Measurements from ENCODE around the gene ZDHHC14.

Gene ZDHHC14

DNA sequence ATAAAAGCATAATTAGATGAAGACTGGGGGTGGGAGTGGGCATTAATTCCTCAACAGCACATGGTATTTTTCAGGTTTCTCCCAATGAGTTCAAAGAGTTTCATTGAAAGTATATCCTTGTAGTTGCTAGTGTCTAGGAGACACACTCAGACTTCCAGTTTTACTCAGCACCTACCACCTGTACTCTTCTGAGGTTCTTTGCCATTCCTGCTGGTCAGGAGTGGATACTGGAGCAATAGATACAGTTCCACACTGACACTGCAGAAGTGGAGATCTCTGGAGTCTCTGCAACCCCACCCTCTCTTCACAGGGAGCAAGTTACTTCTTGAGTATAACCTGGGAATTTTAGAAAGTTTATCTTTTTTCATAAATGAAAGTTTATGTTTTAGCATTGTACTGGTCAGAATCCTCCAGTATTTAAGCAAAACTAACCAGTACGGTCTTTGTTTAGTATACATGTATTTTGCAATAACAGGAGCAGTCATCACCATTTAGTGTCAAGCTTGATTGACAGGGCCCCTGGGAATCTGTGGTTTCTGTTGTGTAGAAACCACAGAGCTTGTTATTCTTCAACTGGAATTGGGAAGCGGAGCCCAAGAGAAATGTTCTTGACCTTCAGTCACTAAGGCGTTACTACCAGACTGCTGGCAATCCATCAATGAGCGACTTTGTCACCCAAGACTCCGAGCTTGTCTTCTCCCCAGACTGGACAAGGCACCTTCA, 148.1 kb downstream of the ZDHHC14 start:
- H3K4me3 ChIP-seq (ENCODE audit: low read depth, low read length), result no peak overlapping the region

DNA sequence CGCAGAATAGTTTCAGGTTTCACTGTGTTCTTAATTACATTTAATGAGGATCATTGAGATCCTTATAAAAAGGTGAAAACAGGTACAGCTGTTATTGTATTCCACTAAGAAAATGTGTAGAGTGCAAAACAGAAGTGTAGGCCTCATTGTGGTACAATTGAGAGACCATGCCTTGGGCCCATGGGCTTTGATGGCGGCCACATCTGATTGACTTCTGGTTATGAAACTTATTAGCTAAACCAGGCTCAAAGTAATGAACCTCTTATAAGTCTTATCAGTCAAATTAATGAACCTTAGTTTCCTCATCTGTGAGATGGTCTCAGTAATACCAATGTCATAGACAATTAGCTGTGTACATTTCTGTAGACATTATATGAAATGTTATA, 148.7 kb downstream of the ZDHHC14 start:
- no peak overlapping the region for H3K4me3 ChIP-seq (ENCODE audit: low read depth, low read length)

DNA sequence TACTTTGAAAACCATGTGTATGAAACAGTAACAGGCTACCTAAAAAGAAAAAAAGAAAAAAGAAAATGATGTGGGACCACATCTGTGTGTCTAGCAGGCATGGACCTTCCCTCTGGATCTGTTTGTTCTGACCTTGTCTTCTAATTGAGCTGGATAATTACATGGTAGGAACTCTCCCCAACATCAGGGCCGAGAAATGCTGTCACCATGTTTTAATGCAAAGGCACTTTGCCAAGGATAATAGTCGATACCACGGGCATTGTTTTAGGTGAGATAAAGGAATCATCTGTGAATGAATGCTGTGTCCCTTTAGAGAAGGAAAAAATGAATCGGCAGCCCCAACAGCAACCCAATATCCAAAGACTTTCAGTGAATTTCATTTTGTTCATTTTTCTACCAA, 149.1 kb downstream of the ZDHHC14 start:
- no peak overlapping the region for H3K4me3 ChIP-seq (ENCODE audit: low read depth, low read length)

DNA sequence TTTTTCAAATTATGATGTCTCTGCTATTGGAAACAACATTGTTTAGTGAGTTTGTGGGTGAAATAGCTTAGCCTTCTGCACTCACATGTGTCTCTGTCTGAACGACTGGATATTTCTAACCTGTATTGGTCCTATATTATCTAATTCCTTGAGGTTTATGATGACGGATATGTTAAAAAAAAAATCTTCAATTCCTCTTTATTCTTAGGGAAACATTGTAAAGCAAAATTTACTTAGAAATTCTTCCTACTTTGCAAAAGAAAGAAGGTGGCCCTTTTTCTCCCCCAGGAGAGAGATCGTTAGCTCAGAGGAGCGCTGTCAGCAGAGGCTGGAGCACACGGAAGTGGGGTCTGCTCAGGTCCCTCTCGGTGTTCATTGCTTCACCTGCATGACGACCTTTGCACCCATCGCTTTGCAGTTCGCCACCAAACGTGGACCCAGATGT, 149.8 kb downstream of the ZDHHC14 start:
- H3K4me3 ChIP-seq (ENCODE audit: low read depth, low read length), result no peak overlapping the region

DNA sequence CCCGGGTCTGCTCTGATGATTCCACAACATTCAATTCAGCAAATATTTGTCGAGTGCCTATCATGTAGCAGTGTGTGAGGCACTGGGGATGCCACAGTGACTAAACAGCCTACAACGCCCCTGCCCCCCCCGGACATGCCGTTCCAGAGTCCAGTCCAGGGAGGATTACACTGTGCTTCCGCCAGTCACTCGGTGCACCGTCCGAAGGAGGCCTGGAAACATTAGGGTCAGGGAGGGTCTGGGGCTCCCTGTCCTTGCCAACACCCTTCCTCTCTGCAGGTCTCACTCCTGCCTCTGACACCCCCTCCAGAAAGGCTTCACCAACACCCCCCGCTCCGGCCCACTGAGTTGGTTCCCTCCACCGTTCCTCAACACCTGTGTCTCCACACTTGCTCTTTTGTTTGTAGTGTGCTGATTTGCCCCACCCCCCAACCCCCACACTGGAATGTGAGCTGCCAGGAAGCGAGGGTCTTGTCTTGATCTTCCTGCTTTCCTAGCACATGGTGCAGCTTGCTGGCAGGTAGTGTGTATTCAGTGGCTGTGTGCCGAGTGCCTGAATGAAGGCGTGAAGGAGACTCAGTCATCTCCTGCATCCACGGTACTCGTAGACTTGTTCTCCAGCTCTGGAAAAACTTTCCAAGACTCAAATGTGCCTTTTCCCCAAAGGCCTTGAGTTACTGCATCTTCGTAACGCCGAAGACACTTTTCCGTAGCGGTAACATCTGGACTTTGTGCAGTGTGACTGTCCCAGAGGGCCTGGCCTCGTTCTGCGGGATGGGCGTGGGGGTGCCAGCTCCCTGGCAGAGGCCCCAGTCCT, 150.4 kb downstream of the ZDHHC14 start:
- H3K4me3 ChIP-seq (ENCODE audit: low read depth, low read length), result no peak overlapping the region

DNA sequence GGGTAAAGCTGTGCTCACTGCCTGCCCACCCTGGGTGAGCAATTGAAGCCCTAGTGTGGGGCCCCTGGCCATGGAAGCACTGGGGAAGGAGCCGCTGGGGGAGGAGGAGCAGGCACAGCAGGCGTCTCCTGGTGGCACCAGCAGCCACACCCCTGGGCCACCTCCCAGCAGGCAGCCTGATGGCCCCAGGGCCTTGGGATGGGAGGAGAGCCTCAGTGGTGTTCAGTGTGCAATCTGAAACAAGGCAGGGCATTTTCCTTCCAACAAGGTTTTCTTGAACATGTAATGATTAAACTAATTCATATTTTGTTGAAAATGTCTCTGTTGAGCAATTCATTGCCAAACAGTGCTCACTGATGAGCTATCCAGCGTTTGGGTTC, 151.0 kb downstream of the ZDHHC14 start:
- H3K4me3 ChIP-seq (ENCODE audit: low read depth, low read length), result no peak overlapping the region

DNA sequence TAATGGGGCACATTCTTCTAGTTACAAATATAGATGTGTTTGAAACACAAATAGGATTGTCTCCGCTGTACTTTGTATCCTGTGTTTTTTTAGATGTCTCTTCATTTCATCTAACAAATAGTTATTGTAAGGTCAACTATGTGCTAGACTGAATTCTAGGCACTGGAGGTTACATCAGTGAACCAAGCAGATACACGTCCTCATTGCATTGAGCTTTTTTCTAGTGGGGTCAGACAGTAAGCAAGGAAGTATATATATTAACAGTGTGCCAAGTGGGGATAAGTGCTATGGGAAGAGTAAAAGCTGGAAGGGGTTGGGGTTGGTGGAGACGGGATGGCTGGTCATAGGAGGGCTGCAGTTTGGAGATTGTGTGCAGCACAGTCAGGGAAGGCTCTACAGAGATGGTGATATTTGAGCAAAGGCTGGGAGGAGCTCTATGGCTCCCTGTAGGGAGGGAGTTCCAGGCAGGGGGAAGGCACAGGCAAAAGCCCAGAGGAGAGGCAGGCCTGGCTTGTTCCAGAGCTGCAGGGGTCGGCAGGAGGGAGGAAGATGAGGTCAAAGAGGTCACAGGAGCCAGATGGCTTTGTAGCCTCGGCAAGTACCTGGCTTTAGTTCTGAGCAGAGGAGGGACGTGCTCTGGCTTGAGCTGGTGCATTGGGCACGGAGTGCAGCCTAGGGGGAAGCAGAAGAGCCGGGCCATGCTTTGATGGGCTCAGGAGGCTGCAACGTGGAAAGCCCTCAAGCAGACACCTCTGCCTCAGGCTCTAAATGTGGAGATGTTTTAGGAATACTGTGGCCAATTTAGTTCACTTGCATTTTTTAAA, 152.3 kb downstream of the ZDHHC14 start:
- H3K4me3 ChIP-seq (ENCODE audit: low read depth, low read length), result no peak overlapping the region

DNA sequence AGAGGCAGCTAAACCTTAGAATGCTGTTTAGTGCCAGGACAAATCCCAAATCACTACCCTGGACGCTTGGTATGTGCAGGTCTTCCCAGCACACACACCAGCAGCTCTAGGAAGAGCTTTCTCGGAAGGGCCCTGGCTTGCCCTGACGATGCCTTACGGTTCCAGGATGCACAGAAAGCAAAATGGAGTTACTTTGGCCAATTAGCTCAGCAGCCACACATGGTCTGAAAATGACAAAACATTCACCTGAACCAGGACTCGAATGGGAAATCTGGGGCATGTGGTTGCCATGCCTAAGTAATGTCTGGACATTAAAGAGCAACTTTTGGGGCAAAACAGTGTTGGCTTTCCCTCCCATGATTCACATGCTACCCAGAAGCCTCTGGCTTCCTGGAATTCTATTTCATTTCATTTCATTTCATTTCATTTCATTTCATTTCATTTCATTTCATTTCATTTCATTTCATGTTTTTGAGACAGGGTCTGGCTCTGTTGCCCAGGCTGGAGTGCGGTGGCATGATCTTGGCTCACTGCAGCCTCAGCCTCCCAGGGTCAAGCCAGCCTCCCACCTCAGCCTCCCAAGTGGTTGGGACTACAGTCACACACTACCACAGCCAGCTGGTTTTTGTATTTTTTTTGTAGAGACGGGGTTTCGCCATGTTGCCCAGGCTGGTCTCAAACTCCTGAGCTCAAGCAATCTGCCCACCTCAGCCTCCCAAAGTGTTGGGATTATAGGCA, 153.3 kb downstream of the ZDHHC14 start:
- no peak overlapping the region for H3K4me3 ChIP-seq (ENCODE audit: low read depth, low read length)

DNA sequence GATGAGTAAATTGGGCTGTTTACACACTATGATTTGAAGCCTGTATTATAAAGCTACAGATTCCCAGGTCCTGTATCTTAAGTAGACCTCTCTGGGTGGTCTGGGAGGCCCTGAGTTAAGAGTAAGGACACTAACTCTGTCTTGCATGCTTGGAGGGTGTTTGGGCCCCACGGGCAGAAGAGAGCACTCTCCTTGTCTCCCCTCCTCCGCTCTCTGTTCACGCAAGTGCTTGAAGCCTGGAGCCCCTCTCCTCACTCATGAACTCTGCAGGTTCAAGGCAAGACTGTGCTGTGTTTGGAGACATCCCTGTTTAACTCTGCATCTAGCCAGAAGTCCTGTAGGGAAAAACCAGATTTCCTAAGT, 154.0 kb downstream of the ZDHHC14 start:
- no peak overlapping the region for H3K4me3 ChIP-seq (ENCODE audit: low read depth, low read length)

DNA sequence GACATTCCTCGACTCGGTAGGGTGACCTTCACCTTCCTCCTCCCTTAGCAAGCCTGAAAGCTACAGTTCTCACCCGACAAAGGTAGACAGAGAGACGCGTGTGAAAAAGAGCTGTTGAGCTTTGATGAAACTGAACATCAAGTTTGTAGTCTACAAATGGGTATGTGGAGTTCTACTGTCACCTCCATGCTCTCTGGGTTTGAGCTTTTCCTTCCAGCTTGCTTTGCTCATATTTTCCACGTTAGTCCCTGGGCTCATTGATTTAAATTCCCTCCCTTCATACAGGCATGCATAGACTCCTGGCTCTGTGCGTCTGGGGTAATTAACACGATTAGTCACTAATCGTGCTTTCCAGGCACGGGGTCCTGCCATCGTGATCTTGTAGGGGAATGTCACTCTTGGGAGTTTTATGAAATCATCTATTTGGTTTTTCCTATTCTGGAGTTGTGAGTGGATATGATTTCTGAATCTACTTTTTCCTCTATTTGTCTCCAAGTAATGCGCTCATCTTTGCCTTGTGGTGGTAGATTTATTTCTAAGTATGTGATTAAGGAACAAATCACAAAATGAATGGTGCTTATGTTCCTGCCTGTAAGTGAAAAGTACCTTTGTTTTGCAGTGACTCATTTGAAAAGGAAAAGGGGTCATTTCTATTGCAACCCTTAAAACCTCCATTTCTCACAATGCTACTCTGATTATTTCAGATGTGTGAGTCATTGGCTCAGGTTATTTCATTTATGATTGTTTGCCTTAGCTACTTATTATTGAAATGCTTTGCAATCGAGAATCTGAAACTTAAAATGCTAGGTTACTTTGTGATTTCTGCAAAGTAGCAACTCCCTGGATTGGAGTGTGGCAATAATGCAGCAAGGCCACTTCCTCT, 154.6 kb downstream of the ZDHHC14 start:
- H3K4me3 ChIP-seq (ENCODE audit: low read depth, low read length), result no peak overlapping the region

DNA sequence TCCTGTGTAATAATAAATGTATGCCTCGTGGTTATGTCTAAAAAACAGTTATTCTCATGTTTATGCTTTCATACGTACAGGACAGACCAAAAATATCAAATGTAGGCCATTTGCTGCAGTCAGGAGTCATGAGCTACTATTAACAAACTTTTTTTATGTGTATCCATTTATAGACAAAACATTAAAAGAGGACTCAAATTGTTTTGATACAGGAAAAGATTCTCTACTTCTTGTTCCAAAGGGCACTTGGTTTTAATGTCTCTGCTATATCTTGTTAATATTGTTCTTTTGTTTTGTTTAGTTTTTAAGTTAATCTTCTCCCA, 155.2 kb downstream of the ZDHHC14 start:
- H3K4me3 ChIP-seq (ENCODE audit: low read depth, low read length), result no peak overlapping the region

DNA sequence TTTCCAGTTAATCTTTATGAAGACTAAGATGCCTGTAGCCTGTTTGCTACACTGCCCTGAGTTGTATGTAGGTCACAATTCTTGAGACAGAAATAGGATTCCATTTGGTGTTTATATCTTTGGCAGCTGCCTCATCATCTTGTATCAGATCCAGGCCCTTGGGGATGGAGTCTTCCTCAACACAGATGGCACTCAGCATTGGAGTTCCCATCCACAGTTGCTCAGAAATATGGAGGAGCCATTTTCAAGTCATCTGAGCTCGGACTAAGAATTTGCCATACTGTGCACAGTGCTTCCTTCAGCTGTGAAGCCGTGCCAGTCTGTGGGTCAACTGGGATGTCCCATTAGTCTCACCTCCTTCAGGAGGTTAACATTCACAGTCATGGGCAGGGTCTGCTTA, 156.6 kb downstream of the ZDHHC14 start:
- H3K4me3 ChIP-seq (ENCODE audit: low read depth, low read length), result no peak overlapping the region

DNA sequence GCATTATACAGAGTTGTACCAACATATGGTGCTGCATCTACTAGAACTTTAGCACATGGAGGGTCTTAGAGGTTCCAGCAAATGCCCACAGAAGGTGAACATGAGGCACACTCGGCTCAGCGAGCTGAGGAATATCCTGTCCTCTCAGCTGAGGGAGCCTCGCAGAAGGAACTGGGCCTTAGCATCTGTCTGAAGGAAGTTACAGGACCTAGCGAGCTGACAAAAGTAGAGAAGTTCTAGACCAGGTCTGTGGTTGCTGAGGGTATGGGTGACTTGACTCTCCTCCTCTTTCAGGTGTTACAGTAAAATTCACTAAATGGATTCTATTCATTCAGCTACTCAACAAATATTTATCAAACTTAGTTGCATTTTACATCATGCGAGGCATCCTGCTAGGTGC, 157.2 kb downstream of the ZDHHC14 start:
- no peak overlapping the region for H3K4me3 ChIP-seq (ENCODE audit: low read depth, low read length)

DNA sequence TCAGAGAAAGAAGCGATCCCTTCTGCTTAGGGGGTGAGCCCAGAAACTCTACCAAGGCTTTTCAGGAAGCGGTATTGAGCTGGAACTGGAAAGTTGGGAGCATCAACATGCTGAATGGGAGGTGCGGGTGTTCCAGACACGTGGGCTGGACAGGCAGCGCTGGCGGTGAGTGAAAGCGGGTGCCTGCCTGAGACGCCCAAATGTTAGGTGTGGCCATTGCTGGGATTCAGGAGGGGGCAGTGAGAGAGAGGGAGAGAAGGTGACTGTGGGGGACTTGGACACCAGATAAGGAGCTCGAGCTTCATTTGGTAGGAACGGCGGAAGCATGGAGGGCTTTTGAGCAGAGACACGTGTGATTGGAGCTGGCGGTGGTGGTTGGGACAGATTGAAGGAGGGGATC, 157.7 kb downstream of the ZDHHC14 start:
- H3K4me3 ChIP-seq (ENCODE audit: low read depth, low read length), result no peak overlapping the region

DNA sequence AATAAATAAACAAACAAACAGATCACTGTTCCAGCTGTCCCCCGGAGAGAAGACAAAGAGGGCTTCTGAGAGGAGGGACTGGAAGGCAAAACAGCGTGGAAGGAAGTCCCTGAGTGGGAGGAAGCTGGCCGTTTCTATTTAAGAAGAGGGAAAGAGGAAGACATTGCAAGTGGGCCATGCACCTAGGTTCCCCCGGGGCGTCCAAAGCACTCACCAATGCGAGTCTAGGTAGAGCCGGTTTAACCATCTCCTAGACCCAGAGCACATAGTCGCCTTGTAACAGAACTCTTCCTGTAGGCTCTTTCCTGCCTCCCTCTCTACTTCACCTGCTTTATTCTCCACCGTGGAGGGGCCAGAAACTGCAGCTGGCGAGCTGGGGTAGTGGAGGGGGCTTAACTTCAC, 158.4 kb downstream of the ZDHHC14 start:
- H3K4me3 ChIP-seq (ENCODE audit: low read depth, low read length), result no peak overlapping the region

DNA sequence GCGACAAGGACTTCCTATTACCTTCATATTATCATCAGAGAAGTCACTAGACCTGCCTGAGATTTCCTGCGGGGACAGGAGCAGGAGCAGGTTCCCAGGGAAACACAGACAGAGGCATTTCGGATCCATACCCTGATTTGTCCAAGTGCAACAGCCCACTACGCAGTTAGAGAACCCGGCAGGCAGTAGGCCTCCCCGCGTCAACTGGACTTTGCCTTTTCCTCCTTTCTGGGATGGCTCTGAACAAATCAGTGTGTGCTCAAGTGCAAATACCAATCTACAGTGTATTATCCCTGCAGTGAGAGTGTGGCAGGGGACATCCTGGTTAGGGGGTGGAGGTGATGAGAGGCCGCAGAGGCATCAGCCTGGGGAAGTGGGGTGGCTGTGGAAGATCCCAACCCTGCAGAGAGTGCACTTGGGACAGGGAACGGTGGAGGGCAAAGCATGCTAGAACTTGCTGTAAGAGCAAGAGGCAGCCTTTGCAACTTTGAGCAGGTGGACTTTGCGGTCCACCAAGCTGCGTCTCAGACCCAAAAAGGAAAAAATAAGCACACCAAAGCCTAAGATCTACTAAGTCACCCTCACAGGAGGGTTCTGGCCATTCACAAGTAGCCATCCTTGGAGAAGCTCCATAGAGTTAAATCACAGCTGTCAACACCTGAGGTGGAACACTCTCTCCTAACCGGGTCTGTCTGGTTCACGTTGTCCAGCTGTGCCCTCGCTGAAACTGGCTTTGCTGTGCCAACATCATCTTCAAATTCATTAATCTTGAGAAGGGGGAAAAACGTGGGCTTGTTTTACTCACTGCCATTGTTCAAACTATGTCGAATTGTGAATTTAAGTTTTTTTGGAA, 159.1 kb downstream of the ZDHHC14 start:
- no peak overlapping the region for H3K4me3 ChIP-seq (ENCODE audit: low read depth, low read length)

DNA sequence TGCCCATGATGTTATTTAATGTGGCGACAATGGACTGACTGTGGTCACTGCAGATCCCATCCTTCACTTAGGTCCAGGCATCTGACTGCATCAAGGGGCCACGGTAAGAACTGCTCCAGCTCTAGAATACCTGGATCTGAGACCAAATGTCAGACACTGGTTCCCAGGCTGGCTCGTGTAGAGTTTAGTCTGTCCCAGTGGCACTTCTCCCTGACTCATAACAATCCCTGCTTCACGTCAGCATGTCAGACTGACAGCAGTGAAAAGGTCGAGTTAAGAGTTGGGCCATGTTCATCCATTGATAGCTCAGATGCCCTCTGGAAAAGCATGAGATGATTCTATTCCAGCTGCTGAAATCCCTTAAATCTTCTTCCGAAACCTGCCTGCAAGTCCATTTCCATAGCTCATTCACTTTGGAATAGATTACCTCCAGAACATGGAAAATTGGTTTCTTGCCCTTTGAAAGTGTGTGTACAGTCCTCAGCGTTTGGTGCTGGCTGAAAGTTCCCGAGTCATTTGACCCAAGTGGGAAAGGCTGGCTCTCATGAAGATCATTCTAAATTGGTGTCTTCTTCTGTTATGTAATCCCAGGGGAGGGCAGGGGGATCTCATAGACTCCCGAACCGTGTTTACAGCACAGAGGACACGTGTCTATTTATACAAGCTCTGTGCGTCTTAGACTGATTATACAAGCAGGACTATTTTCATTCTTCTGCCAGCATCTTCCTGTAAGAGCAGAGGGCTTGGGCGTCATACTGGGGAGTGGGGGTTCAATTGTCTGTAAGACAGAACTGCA, 160.8 kb downstream of the ZDHHC14 start:
- H3K4me3 ChIP-seq (ENCODE audit: low read depth, low read length), result no peak overlapping the region

DNA sequence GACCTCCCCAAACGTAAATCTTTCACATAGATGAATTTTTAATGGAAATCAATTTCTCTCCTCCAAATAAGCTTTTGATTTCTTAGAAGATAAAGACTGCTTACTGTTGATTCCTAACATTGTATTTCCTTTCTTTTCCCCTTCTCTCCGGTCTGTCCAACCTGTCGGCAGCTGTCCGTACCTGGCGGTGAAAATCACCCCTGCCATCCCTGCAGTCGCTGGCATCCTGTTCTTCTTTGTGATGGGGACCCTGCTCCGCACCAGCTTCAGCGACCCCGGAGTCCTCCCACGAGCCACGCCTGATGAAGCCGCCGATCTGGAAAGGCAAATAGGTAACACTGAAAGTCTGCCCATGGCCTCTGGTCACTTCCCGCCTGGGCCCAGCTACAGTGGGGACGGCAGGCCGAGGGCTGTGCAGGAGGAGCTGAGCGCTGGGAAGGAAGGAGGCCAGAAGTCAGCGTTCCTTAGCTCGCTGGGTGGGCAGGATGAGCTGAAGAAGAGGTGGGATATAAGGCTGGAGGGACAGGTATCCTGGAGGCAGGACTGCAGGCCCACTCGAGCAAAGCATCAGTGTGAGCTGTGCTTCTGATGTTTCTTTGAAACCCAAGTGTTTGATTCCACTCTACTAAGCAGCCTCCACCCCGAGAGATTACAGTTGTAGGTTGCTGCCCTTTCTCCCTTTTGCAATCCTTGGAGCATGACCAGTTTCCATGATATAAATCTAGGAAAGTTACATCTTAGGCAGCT, 161.6 kb downstream of the ZDHHC14 start:
- H3K4me3 ChIP-seq (ENCODE audit: low read depth, low read length), result no peak overlapping the region
